ENCODE measurements around the gene MAP3K10.
"Not testable (repeated sequence)": the region's sequence is repeated elsewhere in the genome, so short reads cannot be mapped to it uniquely, and the experiment has no call there.

Gene MAP3K10

GRCh38 chr19:40217027-40217810 lies 26.0 kb downstream of the MAP3K10 start:
- TF ChIP-seq POLR2A (IDR thresholded peaks at IDR 0.05; ENCODE audit: low read length): no peak
- no peak for TF ChIP-seq GATA1 (IDR thresholded peaks at IDR 0.05; ENCODE audit: low read depth, low read length)
- peak; percentile 48 to 66 for DNase-seq

- TF ChIP-seq POLR2A (IDR thresholded peaks at IDR 0.05; ENCODE audit: low read length) (no peak), GATA1 (IDR thresholded peaks at IDR 0.05; ENCODE audit: low read depth, low read length) (no peak)
- peak; percentile 48 to 49 for DNase-seq
Observed at GRCh38 chr19:40217934-40218890, 27.0 kb downstream of the MAP3K10 start, which contains the start of gene TTC9B. TTC9B (minus strand) TSS chr19:40218384; CDS start chr19:40218381, 3 bp downstream.

- not testable (repeated sequence) for DNase-seq
Observed at GRCh38 chr19:40219029-40219428, 27.8 kb downstream of the MAP3K10 start.

GRCh38 chr19:40219721-40220276 lies 28.6 kb downstream of the MAP3K10 start:
- no peak for TF ChIP-seq GATA1 (IDR thresholded peaks at IDR 0.05; ENCODE audit: low read depth, low read length)
- TF ChIP-seq POLR2A (IDR thresholded peaks at IDR 0.05; ENCODE audit: low read length): no peak
- peak; percentile 35 to 79 for DNase-seq

GRCh38 chr19:40220674-40221073 lies 29.4 kb downstream of the MAP3K10 start:
- TF ChIP-seq POLR2A (IDR thresholded peaks at IDR 0.05; ENCODE audit: low read length): no peak
- TF ChIP-seq GATA1 (IDR thresholded peaks at IDR 0.05; ENCODE audit: low read depth, low read length): no peak

GRCh38 chr19:40221858-40222619 lies 30.8 kb downstream of the MAP3K10 start:
- TF ChIP-seq POLR2A (IDR thresholded peaks at IDR 0.05; ENCODE audit: low read length) (no peak), GATA1 (IDR thresholded peaks at IDR 0.05; ENCODE audit: low read depth, low read length) (no peak)
- peak; percentile 86 to 90 for DNase-seq

More at GRCh38 chr19:40220674-40221073, 29.4 kb downstream of the MAP3K10 start:
- no peak for DNase-seq

- no peak for DNase-seq
- TF ChIP-seq GATA1 (IDR thresholded peaks at IDR 0.05; ENCODE audit: low read depth, low read length) (no peak), POLR2A (IDR thresholded peaks at IDR 0.05; ENCODE audit: low read length) (no peak)
Observed at GRCh38 chr19:40223135-40223822, 32.1 kb downstream of the MAP3K10 start.

- no peak for DNase-seq
- TF ChIP-seq GATA1 (IDR thresholded peaks at IDR 0.05; ENCODE audit: low read depth, low read length) (no peak), POLR2A (IDR thresholded peaks at IDR 0.05; ENCODE audit: low read length) (no peak)
Observed at GRCh38 chr19:40224342-40225150, 33.3 kb downstream of the MAP3K10 start.

GRCh38 chr19:40225440-40226305 lies 34.4 kb downstream of the MAP3K10 start:
- no peak for DNase-seq
- no peak for TF ChIP-seq POLR2A (IDR thresholded peaks at IDR 0.05; ENCODE audit: low read length)
- no peak for TF ChIP-seq GATA1 (IDR thresholded peaks at IDR 0.05; ENCODE audit: low read depth, low read length)

- TF ChIP-seq GATA1 (IDR thresholded peaks at IDR 0.05; ENCODE audit: low read depth, low read length) (no peak), POLR2A (IDR thresholded peaks at IDR 0.05; ENCODE audit: low read length) (no peak)
- DNase-seq: no peak
Observed at GRCh38 chr19:40228346-40228745, 37.1 kb downstream of the MAP3K10 start.

- TF ChIP-seq POLR2A (IDR thresholded peaks at IDR 0.05; ENCODE audit: low read length): no peak
- no peak for TF ChIP-seq GATA1 (IDR thresholded peaks at IDR 0.05; ENCODE audit: low read depth, low read length)
Observed at GRCh38 chr19:40228863-40229262, 37.6 kb downstream of the MAP3K10 start.

More at GRCh38 chr19:40228863-40229262, 37.6 kb downstream of the MAP3K10 start:
- no peak for DNase-seq
